K562 (cell line): ENCODE measurements around the gene OBSL1. TPM values are rescaled to one million over a fixed set of nuclear protein-coding genes. Genes with fewer than 3 reads are reported as not detected.

Source experiments
- BCL6 ChIP-seq: fragments of 250-450 bp; sonication (Bioruptor Pico); IDR thresholded peaks from 2 replicates; pipeline ENCODE4 v1.4.0; 2020
- BRD4 ChIP-seq: fragments of 200-600 bp; sonication (generic); IDR thresholded peaks from 2 replicates; pipeline ENCODE4 v1.6.1; 2017; ENCODE audit warnings: inconsistent platforms
- CBX3 ChIP-seq, 2 experiments: IDR thresholded peaks; 1 replicate in 1 of 2; 2 replicates in 1 of 2; pipeline ENCODE4 v1.6.1; 2012; ENCODE audit warnings: inconsistent platforms in 2 of 2, low read length in 2 of 2, borderline replicate concordance in 1 of 2, control low read depth in 1 of 2
- CREB1 ChIP-seq, 2 experiments: sonication (generic) in 1 of 2; formaldehyde crosslinking in 1 of 2; IDR thresholded peaks; 2 replicates each; pipeline versions ENCODE4 v1.6.1 to v1.8.0; 2012 to 2022; ENCODE audit warnings: inconsistent platforms in 1 of 2, mild to moderate bottlenecking in 1 of 2, missing genetic modification reagents in 1 of 2, moderate library complexity in 1 of 2
- DEAF1 ChIP-seq: fragments of 450-650 bp; formaldehyde crosslinking; IDR thresholded peaks from 2 replicates; pipeline ENCODE4 v1.4.0; 2020; ENCODE audit warnings: mild to moderate bottlenecking, moderate library complexity
- ELF2 ChIP-seq: fragments of 250-450 bp; sonication (Bioruptor Pico); IDR thresholded peaks from 2 replicates; pipeline ENCODE4 v1.5.0; 2021; ENCODE audit warnings: mild to moderate bottlenecking
- EWSR1 ChIP-seq: fragments of 450-650 bp; IDR thresholded peaks from 2 replicates; pipeline ENCODE4 v1.6.1; 2018; ENCODE audit warnings: borderline replicate concordance, mild to moderate bottlenecking, low read depth, moderate library complexity; ENCODE audit not compliant: partially characterized antibody
- HDAC1 ChIP-seq, 2 experiments: fragments of 450-650 bp; IDR thresholded peaks; 2 replicates each; pipeline ENCODE4 v1.6.1; 2016 to 2017; ENCODE audit warnings: inconsistent platforms in 1 of 2, mild to moderate bottlenecking in 1 of 2, moderate library complexity in 1 of 2
- IRF2 ChIP-seq: sonication (generic); formaldehyde crosslinking; IDR thresholded peaks from 2 replicates; pipeline ENCODE4 v1.8.1; 2022; ENCODE audit warnings: mild to moderate bottlenecking, missing genetic modification reagents
- KLF1 ChIP-seq: fragments of 450-650 bp; IDR thresholded peaks from 2 replicates; pipeline ENCODE4 v1.6.1; 2016; ENCODE audit warnings: missing genetic modification characterization, missing compliant biosample characterization
- MCM3 ChIP-seq: fragments of 450-650 bp; IDR thresholded peaks from 2 replicates; pipeline ENCODE4 v1.6.1; 2016
- NFYB ChIP-seq: IDR thresholded peaks from 2 replicates; pipeline ENCODE4 v1.6.1; 2011; ENCODE audit warnings: mild to moderate bottlenecking, moderate library complexity; ENCODE audit not compliant: insufficient read length; ENCODE audit errors: extremely low read depth
- POLR3A ChIP-seq: IDR thresholded peaks from 2 replicates; pipeline ENCODE4 v1.6.1; 2011; ENCODE audit warnings: borderline replicate concordance, mild to moderate bottlenecking, moderate library complexity; ENCODE audit not compliant: insufficient read length, insufficient read depth; ENCODE audit errors: extremely low read depth
- RB1 ChIP-seq: fragments of 450-650 bp; IDR thresholded peaks from 2 replicates; pipeline ENCODE4 v1.6.1; 2017; ENCODE audit warnings: low read depth, mild to moderate bottlenecking
- RBFOX2 ChIP-seq: fragments of 200-400 bp; formaldehyde crosslinking; IDR thresholded peaks from 2 replicates; pipeline ENCODE4 v1.6.1; 2017; ENCODE audit warnings: low read depth, mild to moderate bottlenecking, low read length, moderate library complexity
- RBM22 ChIP-seq: fragments of 200-400 bp; formaldehyde crosslinking; IDR thresholded peaks from 2 replicates; pipeline ENCODE4 v1.6.1; 2018; ENCODE audit warnings: low read length, low read depth; ENCODE audit not compliant: poor library complexity, severe bottlenecking
- RFX1 ChIP-seq: fragments of 450-650 bp; IDR thresholded peaks from 2 replicates; pipeline ENCODE4 v1.6.1; 2016; ENCODE audit warnings: mild to moderate bottlenecking, moderate library complexity
- SAP30 ChIP-seq: fragments of 200-600 bp; sonication (generic); IDR thresholded peaks from 2 replicates; pipeline ENCODE4 v1.6.1; 2012; ENCODE audit warnings: borderline replicate concordance, low read depth, mild to moderate bottlenecking, moderate library complexity, low read length, control low read depth, inconsistent platforms; ENCODE audit not compliant: insufficient read depth, poor library complexity, severe bottlenecking
- SMC3 ChIP-seq: conservative IDR thresholded peaks from 2 replicates; pipeline ENCODE4 v1.6.1; 2011; ENCODE audit warnings: low read depth, low read length, improper control_type of control experiment; ENCODE audit not compliant: insufficient read depth
- STAT5A ChIP-seq: IDR thresholded peaks from 2 replicates; pipeline ENCODE4 v1.6.1; 2012; ENCODE audit warnings: low read length, inconsistent platforms, borderline replicate concordance
- TCFL5 ChIP-seq: fragments of 250-450 bp; sonication (Bioruptor Pico); conservative IDR thresholded peaks from 2 replicates; pipeline ENCODE4 v1.6.1; 2021; ENCODE audit warnings: mild to moderate bottlenecking, moderate library complexity, matching md5 sums
- THRA ChIP-seq: fragments of 450-650 bp; IDR thresholded peaks from 2 replicates; pipeline ENCODE4 v1.6.1; 2017; ENCODE audit warnings: mild to moderate bottlenecking, moderate library complexity
- ZNF124 ChIP-seq: sonication (generic); formaldehyde crosslinking; IDR thresholded peaks from 2 replicates; pipeline ENCODE4 v1.8.1; 2022; ENCODE audit warnings: missing genetic modification reagents
- ZNF143 ChIP-seq: sonication (generic); formaldehyde crosslinking; IDR thresholded peaks from 2 replicates; pipeline ENCODE4 v1.9.0; 2022; ENCODE audit warnings: mild to moderate bottlenecking, missing genetic modification reagents
- ZNF282 ChIP-seq: sonication (generic); formaldehyde crosslinking; IDR thresholded peaks from 2 replicates; pipeline ENCODE4 v1.8.1; 2023; ENCODE audit warnings: missing genetic modification reagents
- ZNF3 ChIP-seq: fragments of 250-450 bp; sonication (Bioruptor Pico); IDR thresholded peaks from 2 replicates; pipeline ENCODE4 v1.5.0; 2021; ENCODE audit warnings: mild to moderate bottlenecking, moderate library complexity
- ZNF311 ChIP-seq: fragments of 250-450 bp; sonication (Bioruptor Pico); IDR thresholded peaks from 2 replicates; pipeline ENCODE4 v1.4.0; 2020; ENCODE audit warnings: mild to moderate bottlenecking, moderate library complexity
- polyA plus RNA-seq, 8 experiments: library from polyadenylated mRNA; depleted of rRNA in 4 of 8; stranded (reverse) in 5 of 8; unstranded in 3 of 8; fragments of >200 nt; fragmentation: Nextera tagmentation in 2 of 8; fragmentation: Illumina TruSeq in 1 of 8; extraction: Ambion mirVana in 2 of 8; extraction: Trizol in 1 of 8; gene quantifications; 2 replicates each; pipeline versions ENCODE4 v1.2.1 to v1.2.3, GENCODE V29; 2011 to 2014; ENCODE audit warnings: inconsistent platforms in 1 of 8, missing spikeins in 1 of 8
- total RNA-seq, 7 experiments: library from RNA; depleted of rRNA in 6 of 7; stranded (reverse); fragments of >200 nt in 6 of 7; fragmentation: Illumina TruSeq in 2 of 7; extraction: Trizol in 2 of 7; gene quantifications; 2 replicates each; pipeline versions ENCODE4 v1.2.1 to v1.2.3, GENCODE V29; 2011 to 2021; ENCODE audit warnings: low replicate concordance in 1 of 7

Gene OBSL1
- total and polyA plus RNA-seq, 9 of the 15 experiments (the other 6 are each of a cell fraction or from before 2014, with no cell fraction given): 1.2 to 26.6 (median 8.6) TPM

GRCh38 chr2:219541611-219542180 lies 29.6 kb downstream of the OBSL1 start (continued):
- TF ChIP-seq SAP30 (peak; percentile 34), RBM22 (peak; percentile 68), KLF1 (tag) (no peak), RB1 (peak; percentile 64), CBX3 (IDR thresholded peaks at IDR 0.05; ENCODE audit: borderline replicate concordance in 1 of 2, low read length in 2 of 2) (peak in 1 of 2 experiments; percentile 63; a peak in 2 of 3 replicates), ELF2 (CRISPR knock-in tag) (peak; percentile 71), THRA (no peak), CREB1 (IDR thresholded peaks at IDR 0.05) (peak; percentile 80; the same call in 1 of the 2 replicates), CREB1 (CRISPR knock-in tag; IDR thresholded peaks at IDR 0.05) (peak; percentile 73; the same call in 1 of the 2 replicates), DEAF1 (CRISPR knock-in tag) (peak; percentile 46), MCM3 (no peak), ZNF3 (no peak), RFX1 (no peak), POLR3A (no peak), STAT5A (no peak), ZNF143 (CRISPR knock-in tag) (0 out of 2 replicates have a peak, but pooled peaks have one; percentile 28), NFYB (no peak), EWSR1 (no peak), SMC3 (peak; percentile 62), TCFL5 (no peak), RBFOX2 (peak; percentile 65), ZNF282 (no peak), BRD4 (no peak), HDAC1 (IDR thresholded peaks at IDR 0.05) (peak in 1 of 2 experiments; percentile 58; a peak in 2 of 4 replicates), IRF2 (CRISPR knock-in tag) (no peak), ZNF124 (CRISPR knock-in tag) (no peak), ZNF311 (no peak), BCL6 (CRISPR knock-in tag) (no peak)
